ENCODE results near the gene TFDP2.
"Not testable (repeated sequence)": the region's sequence is repeated elsewhere in the genome, so short reads cannot be mapped to it uniquely, and the experiment has no call there.

TFDP2 gene

DNA sequence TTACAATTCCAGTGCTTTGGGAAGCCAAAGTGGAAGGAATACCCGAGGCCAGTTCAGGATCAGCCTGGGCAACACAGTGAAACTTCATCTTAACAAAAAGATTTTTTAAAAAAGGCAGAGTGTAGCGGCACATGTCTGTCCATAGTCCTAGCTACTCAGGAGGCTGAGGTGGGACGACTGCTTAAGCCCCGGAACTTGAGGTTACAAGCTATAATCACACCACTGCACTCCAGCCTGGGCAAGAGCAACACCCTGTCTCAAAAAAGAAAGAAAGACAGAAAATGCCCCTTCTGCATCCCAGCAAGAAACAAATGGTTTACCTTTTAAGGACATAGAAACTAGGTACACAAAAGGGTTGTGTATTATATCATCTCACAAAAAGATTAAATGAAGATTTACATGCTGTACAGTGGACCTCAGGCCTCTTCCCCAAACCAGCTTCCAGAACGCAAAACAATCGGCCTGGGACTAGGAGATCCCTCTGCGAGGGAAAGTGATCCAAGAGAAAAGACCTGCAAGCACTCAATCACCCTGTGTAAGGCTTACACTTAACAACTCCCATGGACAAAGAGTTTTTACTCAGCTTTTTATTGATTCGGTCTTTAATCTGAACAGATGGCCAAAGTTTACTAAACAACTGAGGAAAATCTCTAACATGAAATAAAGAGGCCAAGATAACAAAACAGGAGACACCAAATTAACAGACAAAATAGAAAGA, 21.2 kb downstream of the TFDP2 start:
- DNase-seq (ENCODE audit: low read depth), result no peak

DNA sequence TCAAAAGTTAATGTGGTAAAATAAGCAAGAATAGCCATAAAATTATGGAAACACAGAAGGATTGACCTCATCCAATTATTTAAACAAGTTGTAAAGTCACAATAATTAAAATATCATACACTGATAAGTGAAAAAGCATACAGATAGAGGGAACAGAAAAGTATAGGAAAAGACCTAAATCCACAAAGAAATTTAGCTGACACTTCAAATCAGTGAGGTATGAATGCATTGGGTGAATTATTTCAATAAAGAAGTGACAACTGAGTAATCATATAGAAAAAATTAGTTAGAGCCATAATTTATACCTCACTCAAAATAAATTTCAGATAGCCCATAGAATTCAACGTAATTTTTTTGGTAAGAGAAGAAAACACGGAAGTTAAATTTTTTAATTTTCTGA, 25.1 kb downstream of the TFDP2 start:
- DNase-seq (ENCODE audit: low read depth), result no peak

DNA sequence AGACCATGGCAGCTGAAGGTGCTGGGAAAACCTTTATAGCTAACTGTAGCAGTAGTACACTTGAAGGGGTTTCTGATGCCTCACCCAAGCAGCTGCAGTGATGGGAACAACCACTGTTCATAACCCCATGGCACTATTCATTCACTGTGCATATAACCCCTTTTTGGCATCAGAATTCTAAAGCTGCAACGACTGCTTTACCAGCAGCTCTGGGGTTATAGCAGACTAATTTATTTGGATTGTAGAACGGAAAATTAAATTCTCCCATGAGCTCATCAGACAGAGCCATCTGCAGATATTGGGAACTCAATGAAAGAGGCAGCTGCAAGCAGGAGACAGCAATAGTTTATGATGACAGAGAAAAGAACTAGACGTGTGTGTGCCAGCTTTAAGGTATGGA, 28.6 kb downstream of the TFDP2 start:
- no peak for DNase-seq (ENCODE audit: low read depth)

DNA sequence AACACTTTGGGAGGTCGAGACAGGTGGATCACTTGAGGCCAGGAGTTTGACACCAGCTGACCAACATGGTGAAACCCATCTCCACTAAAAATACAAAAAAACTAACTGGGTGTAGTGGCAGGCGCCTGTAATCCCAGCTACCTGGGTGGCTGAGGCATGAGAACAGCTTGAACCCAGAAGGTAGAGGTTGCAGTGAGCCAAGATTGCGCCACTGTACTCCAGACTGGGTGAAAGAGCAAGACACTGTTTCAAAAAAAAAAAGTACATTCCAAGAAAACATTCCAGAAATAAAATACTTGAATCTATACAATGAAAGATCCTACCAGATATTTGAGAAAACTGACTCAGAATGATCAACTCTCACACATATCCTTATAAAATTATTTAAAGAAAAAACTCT, 30.4 kb downstream of the TFDP2 start:
- DNase-seq (ENCODE audit: low read depth), result no peak

DNA sequence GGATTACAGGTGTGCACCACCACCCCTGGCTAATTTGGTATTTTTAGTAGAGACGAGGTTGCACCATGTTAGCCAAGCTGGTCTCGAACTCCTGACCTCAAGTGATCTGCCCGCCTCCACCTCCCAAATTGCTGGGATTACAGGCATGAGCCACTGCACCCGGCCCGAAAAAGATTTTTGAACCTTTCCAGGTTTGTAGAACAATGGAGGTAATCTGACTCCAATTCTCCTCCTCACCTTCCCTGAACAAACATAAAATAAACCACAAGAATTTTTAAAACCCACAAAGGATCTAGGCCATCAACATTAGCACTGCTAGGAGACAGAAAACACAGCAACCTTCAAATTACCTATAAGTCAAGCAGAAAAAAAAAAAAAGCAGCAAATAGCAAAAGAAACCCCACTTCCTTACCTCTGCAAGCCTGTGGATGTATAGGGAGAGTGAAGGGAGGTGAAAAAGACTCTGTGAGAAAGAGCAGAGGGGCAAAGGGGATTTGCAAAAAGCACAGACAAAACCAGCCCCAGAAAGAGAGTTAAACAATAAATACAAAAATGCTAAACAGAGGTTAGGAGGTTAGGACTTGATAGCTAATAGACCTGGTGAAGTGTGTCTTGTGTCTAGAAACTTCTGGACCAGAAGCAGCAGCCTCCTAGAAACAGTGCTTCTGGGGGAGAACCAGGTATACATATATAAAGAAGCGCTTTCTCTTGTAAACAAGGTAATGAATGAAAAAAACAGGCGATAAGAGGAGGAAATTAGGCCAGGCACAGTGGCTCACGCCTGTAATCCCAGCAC, 32.1 kb downstream of the TFDP2 start:
- no peak for DNase-seq (ENCODE audit: low read depth)

DNA sequence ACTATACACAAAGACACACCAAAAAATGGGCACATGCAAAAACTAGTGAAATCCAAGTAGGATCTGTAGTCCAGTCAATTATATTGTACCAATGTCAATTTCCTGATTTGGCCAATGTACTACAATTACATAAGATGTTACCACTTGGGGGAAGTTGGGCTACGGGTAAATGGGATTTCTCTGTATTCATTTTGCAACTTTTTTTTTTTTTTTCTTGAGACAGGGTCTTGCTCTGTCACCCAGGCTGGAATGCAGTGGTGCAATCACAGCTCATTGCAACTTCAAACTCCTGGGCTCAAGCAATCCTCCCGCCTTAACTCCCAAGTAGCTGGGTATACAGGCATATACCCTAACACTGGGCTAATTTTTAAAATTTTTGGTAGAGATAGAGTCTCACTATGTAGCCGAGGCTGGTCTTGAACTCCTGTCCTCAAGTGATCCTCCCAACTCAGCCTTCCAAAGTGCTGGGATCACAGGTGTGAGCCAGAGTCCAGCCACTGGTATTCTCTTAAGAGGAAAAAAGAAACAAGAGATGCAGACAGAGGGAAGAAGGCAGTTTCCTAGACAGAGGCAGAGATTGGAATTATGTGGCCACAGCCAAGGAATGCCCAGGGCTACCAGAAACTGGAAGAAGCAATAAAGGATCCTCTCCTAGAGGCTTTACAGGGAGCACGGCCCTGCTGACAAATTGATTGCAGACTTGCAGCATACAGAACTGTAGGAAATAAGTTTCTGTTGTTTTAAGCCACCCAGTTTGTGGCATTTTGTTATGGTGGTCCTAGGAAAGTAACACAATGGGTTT, 33.3 kb downstream of the TFDP2 start:
- DNase-seq (ENCODE audit: low read depth), result no peak

DNA sequence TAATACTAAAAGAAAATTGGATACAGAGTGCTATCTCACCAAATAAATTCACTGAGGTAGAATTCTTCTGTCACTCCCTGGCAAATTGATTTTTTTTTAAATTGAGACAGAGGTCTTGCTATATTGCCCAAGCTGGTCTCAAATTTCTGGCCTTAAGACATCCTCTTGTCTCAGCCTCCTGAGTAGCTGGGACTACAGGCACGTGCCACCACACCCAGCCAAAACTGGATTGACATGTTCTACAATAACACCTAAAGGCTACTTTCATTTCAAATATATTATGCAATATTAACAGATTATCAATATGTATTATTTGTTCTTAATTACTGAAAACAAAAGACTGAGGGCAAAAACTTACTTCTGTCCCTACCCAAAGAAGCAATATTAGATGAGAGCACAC, 36.7 kb downstream of the TFDP2 start:
- no peak for DNase-seq (ENCODE audit: low read depth)

DNA sequence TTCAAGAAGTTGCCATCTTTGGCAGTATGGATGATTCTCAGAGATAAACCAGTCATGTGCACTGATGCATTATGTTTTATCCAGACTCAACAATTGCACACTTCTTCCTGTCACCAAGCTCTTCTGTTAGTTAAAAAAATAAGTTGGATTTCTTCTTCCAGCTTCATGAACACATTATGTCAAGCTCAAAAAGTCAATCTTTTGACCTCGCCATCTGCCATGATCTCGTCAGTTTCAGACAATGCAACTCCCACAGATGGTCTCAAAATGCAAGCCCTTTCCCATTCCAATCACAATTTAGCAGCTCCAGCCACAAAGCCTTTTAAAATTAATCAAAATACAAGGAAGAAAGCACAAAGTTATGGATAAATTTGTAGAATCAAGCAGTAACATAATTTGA, 42.8 kb downstream of the TFDP2 start:
- no peak for DNase-seq (ENCODE audit: low read depth)

DNA sequence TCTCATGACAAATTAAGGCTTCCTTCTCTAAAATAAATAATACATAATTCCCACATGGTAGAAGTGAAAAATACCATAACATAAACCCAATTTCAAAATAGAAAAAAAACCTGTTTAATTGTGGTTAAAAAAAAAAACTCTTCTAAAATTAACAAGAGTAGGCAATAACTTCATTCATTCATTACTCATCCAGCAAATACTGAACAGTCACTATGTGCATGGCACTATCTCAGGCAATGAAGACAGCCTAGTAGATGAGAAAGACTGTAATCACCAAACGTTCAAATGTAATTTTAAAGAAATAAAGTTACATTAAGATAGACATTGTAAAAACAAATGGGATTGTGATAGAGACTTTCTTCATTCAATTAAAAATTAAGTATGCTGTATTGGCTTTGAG, 43.4 kb downstream of the TFDP2 start:
- DNase-seq (ENCODE audit: low read depth), result no peak

DNA sequence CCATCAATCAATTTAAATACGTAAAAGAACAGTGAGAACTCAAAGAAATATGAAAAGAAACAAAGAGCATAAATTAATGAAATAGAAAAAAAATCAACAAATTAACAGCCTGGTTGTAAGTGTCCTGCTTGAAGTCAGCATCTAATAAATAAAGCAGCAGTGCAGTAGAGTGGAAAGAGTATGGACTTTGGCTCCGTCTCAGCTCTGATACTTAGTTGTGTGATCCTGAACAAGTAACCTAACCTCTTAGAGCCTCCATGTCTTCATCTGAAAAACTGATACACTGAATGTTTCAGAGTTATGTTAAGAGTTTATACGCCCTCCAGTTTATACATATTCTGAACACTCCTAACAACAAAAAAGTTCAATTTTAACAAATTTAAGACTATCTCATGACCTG, 44.6 kb downstream of the TFDP2 start:
- DNase-seq (ENCODE audit: low read depth), result no peak

DNA sequence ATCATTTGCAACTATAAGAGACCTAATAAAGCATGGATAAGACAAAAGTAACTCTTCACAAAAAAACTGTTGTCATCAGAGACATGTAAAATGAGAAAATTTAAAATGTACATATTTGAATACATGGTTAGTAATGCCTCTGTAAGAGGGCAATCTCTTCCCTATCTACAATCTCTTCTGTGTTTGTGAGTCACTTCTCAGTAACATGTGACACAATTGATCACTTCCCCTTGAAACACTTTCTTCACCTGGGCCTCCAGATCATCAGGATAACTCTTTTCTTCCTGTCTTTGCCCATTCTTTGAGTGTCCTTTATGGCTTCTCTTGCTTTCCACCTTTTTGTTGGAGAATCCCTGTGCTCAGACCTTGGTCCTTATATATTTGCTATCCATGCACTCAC, 50.4 kb downstream of the TFDP2 start:
- no peak for DNase-seq (ENCODE audit: low read depth)

DNA sequence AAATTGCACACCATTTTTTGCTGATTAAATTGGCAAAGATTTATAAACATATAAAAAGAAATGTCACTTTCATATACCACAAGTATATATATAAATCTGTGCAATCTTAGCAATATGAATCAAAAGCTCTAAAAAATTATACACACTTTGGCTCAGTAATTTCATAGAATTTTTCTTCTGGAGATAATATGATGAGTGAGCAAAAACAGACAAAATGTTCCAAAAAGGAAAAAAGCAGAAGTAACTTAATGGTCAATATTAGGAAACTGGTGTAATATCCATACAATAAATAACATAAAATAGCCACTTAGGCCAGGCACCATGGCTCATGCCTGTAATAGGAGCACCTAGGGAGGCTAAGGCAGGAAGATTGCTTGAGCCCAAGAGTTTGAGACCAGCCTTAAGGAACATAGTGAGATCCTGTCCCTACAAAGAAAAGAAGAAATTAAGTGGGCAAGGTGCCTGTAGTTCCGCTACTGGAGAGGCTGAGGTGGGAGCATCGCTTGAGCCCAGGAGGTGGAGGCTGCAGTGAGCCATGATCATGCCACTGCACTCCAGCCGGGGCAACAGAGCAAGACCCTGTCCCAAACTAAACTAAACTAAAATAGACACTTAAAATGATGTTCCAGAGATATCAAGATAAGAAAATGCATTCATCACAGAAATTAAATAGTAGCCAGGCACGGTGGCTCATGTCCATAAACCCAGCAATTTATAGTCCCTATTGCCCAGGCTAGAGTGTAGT, 52.1 kb downstream of the TFDP2 start:
- DNase-seq (ENCODE audit: low read depth), result no peak

DNA sequence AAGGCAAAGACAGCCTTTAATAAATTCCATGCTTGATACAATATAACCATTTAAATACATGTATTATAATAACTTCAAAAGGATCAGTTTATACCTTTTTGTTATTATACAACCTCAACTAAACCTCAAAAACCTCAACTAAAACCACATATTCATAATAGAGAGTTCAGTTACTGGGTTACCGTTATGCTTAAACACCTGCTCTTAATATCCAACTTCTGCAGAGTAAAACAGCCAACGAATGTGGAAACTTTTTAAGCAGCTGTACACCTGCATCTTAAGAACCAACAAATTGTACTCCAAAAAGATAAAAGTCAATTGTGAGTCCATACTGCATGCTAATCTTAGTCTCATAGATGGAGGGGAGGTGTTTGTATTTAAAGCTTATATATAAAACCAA, 53.5 kb downstream of the TFDP2 start:
- DNase-seq (ENCODE audit: low read depth), result no peak

DNA sequence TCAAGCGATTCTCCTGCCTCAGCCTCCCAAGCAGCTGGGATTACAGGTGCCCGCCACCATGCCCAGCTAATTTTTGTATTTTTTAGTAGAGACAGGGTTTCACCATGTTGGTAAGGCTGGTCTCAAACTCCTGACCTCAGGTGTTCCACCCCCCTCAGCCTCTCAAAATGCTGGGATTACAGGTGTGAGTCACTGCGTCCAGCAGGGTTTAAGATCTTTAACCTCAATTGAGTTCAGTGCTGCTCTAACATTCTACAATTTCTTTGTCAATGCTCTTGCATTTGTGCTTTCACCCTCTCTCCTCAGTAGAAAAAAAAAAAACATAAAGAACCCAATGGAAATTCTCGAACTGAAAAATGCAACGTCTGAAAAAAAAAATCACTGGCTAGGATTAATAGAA, 60.4 kb downstream of the TFDP2 start:
- not testable (repeated sequence) for DNase-seq (ENCODE audit: low read depth)

DNA sequence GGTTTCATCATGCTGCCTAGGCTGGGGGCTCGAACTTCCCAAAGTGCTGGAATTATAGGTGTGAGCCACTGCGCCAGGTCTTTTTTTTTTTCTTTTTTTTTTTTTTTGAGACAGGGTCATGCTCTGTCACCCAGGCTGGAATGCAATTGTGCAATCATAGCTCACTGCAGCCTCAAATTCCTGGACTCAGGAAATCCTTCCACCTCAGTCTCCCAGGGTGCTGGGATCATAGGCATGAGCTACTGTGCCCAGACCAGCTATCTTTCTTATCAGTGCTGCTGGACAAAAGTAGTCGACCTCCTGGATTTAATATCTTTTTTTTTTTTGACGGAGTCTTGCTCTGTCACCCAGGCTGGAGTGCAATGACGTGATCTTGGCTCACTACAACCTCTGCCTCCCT, 60.8 kb downstream of the TFDP2 start:
- DNase-seq (ENCODE audit: low read depth), result no peak

DNA sequence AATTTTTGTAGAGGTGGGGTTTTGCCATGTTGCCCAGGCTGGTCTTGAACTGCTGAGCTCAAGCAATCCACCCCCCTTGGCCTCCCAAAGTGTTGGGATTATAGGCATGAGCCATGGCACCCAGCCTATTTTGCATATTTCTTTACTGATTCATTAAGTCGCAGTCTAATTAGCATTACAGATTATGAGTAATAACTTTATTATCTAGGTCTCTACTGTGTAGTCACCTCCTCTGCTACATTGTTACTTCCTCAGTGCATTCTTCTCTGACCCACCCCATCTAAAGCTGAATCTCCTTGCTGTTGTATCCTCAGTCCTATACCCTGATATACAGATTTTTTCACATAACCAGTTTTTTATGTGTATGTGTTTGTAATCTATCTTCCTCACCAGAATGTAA, 61.7 kb downstream of the TFDP2 start:
- DNase-seq (ENCODE audit: low read depth), result no peak

DNA sequence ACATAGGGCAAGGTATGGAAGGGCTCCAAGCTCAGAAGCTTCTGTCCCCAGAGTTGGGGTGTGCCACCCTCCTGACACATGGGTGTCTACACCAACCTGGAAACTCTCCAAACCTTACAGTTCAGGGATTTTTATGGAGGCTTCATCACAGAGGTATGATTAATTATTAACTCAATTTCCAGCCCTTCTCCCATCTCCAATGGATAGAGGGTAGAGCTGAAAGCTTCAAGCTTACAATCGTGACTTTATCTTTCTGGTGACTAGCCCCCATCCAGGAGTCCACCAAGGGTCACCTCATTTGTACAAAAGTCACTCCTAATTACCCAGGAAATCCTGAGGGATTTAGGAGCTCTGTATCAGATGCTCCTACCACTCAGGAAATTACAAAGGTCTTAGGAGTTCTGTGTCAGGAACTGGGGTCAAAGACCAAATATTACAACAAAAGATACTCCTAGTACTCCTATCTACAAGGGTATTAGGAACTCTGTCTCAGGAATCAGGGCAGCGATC, 62.7 kb downstream of the TFDP2 start:
- no peak for DNase-seq (ENCODE audit: low read depth)

DNA sequence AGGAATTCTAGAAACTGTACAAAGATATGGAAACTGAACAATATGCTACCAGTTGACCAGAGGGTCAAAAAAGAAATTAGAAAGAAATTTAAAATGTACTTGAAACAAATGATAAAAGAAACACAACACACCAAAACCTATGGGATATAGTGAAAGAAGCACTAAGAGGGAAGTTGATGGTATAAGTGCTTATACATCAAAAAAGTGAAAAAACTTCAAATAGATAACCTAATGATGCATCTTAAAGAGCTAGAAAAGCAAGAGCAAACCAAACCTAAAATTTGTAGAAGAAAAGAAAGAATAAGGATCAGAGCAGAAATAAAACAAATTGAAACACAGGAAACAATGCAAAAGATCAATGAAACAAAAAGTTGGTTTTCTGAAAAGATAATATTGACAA, 68.2 kb downstream of the TFDP2 start:
- no peak for DNase-seq (ENCODE audit: low read depth)

DNA sequence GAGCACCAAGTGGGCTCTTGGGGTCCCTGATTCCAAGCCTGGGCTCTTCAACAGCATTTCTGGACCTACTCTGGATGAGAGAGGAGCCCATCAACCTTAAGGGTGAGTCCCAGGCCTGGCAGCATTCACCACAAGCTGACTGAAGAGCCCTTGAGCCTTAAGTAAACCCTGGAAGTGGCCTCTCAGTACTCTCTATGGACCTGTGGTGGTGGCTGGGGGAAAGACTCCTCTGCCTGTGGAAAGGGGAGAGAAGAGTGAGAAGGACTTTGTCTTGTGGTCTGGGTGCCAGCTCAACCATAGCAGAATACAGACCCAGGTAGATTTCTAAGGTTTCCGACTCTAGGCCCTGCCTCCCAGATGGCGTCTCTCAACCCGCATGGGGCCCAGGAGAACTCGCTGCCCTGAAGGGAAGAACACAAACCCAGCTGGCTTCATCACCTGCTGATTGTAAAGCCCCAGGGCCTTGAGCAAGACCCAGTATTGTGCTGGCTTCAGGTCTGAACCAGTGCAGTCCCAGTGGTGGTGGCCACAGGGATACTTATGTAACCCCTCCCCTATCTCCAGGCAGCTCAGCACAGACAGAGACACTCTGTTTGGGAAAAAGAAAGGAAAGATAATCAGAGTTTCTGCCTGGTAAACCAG, 71.4 kb downstream of the TFDP2 start:
- no peak for DNase-seq (ENCODE audit: low read depth)

DNA sequence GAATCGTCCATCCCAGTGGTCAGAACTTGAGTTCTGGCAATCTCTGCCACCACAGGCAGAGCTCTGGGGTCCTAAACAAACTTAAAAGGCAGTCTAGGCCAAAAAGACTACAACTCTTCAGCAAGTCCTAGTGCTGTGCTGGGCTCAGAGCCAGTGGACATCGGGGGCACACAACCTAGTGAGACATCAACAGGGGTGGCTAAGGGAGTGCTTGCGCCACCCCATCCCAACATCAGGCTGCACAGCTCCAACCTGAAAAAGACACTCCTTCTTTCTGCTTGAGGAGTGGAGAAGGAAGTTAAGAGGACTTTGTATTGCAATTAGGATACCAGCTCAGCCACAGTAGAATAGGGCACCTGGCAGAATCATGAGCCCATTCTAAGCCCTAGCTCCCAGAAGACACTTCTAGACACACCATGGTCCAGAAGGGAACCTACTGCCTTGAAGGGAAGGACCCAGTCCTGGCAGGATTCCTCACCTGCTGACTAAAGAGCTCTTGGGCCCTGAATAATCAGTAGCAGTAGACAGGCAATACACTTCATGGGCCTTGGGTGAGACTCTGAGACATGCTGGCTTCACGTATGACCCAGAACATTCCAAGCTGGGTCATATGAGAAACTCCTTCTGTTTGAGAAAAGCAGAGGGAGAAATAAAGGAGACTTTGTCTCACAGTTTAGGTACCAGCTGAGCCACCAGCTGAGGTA, 72.0 kb downstream of the TFDP2 start:
- no peak for DNase-seq (ENCODE audit: low read depth)

DNA sequence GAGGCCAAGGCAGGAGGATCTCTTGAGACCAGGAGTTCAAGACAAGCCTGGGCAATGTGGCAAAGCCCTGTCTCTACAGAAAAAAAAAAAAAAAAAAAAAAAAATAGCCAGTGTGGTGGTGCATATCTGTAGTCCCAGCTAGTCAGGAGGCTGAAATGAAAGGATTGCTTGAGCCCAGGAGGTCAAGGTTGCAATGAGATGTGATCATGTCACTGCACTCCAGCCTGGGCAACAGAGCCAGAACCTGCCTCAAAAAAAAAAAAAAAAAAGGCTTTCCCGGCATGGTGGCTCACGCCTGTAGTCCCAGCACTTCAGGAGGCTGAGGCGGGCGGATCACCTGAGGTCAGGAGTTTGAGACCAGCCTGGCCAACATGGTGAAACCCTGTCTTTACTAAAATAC, 73.7 kb downstream of the TFDP2 start:
- DNase-seq (ENCODE audit: low read depth), result not testable (repeated sequence)

Measured in activated gamma-delta T cell treated with anti-CD3 and anti-CD28 coated beads, Interleukin-2, amount 50 U/mL, for 16 hours (primary cell).